ENCODE measurements around the gene MSI2.
"Not testable (repeated sequence)": the region's sequence is repeated elsewhere in the genome, so short reads cannot be mapped to it uniquely, and the experiment has no call there.

MSI2 gene

GRCh38 chr17:57294629-57295501 is 38.5 kb downstream of the MSI2 start:
- FAIRE-seq: no peak

GRCh38 chr17:57295526-57296023 is 39.3 kb downstream of the MSI2 start:
- no peak for FAIRE-seq

GRCh38 chr17:57296231-57296630 is 39.9 kb downstream of the MSI2 start:
- FAIRE-seq: no peak

DNA sequence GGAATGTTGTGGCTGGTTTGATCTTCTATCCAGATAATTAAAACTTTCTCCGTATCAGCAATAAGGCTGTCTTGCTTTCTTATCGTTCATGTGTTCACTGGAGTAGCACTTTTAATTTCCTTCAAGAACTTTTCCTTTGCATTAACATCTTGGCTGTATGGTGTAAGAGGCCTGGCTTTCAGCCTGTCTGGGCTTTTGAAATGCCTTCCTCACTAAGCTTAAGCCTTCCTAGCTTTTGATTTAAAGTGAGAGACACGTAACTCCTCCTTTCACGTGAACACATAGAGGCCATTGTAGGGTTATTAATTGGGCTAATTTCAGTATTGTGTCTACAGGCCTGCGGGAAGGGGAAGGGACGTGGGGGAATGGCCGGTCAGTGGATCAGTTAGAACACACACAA is 42.9 kb downstream of the MSI2 start:
- no peak for FAIRE-seq

- FAIRE-seq: not testable (repeated sequence)
Measured at GRCh38 chr17:57300592-57300991, 44.3 kb downstream of the MSI2 start.

- no peak for FAIRE-seq
Measured at GRCh38 chr17:57302690-57303465, 46.6 kb downstream of the MSI2 start.

DNA sequence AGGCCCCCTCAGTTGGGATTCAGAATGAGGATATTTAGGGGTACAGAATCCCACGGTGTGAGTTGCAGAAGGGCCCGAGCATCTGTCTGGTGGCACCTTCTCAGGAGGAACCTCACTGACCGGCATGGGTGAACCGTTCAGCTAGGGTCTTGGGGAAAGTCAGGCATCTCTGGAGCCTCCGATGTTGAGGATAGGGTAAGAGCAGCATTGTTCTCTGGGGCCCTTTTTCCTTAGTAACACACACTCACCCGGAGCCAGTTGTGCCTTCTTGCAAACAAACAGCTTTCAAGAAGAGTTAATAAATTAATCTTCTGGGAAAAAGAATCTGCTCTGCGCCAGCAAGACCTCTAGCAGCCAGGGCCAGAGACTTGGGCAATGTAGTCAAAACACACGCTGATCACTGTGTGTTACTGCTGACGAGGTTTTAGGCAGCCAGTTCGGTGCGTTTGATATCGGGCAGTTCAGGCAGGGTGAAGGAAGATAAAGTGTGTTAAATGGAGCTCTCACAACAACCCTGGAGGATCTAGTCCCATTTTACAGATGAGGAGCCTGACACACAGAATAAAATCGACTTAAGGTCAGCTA is 48.9 kb downstream of the MSI2 start:
- FAIRE-seq: no peak

GRCh38 chr17:57305908-57306504 is 49.7 kb downstream of the MSI2 start:
- no peak for FAIRE-seq

DNA sequence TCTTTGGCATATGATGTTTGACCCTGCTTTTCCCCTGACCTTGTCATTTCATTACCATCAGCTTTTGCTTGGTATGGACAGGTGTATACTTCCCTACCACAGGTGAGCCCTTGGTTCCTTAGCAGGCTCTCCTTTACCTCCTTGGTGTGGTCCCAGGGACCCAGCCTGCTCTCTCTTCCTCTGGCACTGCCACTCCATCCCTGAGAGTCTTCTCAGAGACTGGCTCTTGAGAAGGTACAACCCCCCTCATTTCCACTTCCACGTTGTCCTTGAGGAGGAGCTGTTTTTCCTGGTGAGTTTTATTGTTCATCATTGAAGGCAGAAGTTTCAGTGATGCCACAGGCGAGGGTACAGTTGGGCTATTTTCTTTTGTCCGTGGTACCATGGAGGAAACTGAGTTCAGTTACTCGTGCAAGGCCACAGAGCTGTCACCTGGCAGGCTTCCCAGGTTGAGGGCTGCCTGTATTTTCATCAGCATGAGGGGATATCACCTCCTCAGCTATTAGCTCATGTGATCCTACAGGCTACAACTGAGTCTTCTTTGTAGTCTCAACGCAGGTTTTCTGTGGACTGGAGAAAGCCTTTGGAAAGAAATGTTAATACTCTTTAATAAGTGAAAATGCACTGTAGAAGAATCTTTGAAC is 52.3 kb downstream of the MSI2 start:
- no peak for FAIRE-seq

DNA sequence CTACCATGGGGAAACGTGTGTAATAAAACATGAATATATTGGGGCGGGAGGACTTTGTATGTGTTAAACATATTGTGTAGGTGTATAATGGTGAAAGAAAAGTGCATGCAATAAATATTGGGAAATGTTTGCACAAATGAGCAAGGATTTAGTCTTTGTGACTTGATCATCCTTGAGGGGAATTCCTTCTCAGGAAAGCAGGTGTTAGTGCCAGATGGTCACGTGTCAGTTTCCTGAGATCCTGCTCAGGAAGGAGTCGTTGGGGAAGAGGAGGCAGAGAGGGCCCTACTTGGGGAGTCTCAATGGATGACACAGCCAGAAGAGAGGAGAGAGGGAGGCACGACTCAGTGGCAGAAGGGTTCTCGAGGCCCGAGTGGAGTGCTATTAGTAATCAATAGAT is 53.2 kb downstream of the MSI2 start:
- no peak for FAIRE-seq

- FAIRE-seq: no peak
Measured at GRCh38 chr17:57311281-57312216, 55.2 kb downstream of the MSI2 start.

DNA sequence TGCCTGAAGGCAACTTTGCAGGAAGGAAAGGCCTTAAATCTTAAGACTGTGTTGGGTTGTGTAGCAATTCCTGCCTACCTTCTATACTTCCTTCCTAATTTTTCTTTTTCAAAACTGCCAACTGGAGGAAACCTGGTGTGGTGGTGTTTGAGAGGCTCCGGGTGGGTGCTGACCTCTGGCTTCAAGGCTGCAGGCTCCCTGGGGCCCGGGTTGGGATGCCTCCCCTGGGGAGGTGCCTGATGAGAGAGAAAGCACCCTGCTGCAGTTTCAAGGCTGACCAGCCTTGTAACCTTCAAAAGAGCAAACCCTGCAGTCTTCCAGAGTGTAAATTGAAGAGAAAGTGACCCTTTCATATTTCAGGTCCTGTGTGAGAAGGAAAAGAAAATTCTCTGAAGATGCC is 55.9 kb downstream of the MSI2 start:
- FAIRE-seq: no peak

DNA sequence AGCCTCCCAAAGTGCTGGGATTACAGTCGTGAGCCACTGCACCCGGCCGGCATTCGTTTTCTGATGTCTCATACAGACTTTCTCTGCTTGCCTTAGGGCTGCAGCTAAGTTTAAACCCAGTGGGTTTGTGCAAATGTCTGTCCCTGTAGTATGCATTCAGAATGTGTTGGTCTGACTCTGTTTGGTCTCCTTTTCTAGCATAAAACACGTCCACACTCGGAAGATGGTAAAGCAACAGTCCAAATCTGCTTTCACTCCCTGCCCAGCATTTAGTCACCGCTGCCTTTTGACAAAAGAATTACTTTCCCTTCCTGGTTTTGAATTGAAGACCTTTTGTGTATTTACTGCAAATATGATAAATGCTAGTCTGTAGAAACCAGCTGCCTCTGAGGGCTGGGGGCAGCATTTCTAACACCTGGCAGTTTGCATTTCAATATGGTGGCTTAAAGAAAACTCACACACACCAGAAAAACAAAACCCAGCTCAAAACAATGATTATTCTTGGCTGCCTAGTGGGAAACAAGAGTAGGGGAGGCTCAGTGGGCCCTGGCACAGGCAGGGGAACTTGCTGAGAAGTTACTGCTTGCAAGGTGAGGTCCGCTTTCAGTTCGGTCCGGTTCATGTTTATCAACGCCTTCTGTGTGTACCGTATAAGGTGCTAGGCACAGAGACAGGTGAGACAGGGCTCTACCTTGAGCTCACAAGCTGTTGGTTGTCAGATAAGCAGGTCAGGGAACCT is 56.9 kb downstream of the MSI2 start:
- no peak for FAIRE-seq

- no peak for FAIRE-seq
Measured at GRCh38 chr17:57315061-57316015, 59.0 kb downstream of the MSI2 start.

DNA sequence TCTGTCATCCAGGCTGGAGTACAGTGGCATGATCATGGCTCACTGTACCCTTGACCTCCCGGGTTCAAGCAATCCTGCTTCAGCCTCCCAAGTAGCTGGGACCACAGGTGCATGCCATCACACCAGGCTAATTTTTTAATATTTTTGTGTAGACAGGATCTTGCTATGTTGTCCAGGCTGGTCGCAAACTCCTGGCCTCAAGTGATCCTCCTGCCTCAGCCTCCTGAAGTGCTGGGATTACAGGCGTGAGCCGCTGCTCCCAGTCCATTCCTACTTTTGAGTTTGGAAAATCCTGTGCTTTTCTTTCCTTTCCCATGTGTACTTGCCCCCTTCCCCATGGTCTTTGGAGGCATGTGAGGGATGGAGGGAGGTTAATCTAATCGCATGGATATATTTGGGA is 60.0 kb downstream of the MSI2 start:
- FAIRE-seq: no peak

GRCh38 chr17:57317079-57317478 is 60.8 kb downstream of the MSI2 start:
- no peak for FAIRE-seq

DNA sequence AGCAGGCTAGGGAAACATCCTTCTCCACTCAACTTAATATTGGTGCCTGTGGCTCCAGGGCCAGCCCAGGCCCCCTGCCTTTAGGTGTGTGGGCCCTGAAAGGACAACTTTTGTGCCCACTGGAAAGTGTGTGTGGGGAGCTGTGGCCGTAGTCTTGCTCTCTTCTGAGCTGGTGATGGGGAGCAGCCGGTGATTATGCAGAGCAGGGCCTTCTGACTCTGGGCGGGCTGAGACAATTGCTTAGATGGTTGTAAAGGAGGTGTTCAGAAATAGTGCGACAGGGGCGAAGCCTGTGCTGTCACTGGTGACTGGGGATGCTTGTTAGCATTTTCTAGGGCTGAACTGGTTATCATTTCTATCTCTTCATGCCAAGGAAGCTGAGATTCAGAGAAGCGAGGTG is 62.6 kb downstream of the MSI2 start:
- FAIRE-seq: no peak

DNA sequence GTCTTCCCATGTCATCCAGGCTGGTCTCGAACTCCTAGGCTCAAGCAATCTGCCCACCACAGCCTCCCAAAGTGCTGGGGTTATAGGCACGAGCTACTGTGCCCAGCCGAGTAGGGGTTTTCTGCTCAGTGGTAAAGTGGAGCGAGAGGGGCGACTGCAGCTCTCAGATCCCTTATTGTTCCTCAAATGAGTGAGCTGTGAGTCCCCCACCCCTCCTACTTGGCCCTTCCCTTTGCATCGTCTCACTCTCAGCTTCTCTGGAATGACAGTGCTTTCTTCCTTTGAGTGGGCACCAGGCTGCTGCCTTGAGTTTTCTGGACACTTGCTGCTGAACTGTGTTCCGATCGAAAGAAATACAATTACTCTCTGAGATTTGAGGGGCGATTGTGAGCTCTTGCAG is 63.5 kb downstream of the MSI2 start:
- no peak for FAIRE-seq

GRCh38 chr17:57323391-57323790 is 67.1 kb downstream of the MSI2 start:
- FAIRE-seq: no peak

DNA sequence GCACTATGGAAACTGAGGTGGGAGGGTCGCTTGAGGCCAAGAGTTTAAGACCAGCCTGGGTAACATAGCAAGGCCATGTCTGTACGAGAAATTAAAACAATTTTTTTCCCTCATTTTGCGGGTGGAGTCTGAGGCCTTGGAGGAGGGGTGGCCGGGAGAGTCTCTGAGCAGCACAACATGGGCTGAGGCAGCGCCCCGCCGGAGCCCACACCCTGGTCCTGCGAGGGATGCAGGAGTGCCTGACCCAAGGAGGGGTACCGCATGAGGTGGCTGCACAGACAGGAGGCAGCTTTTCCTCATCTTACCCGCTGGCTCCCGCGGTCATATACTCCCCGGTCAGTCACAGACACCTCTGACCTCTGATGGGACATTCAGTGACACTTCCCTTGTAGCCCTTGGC is 67.7 kb downstream of the MSI2 start:
- FAIRE-seq: no peak

Data from islet of Langerhans (tissue), 1 donor.